Measurements from ENCODE around the gene HEG1. TPM values are rescaled to one million over a fixed set of nuclear protein-coding genes. Genes with fewer than 3 reads are reported as not detected.

Gene HEG1
- total and polyA plus RNA-seq, 2 experiments from 2014 or later: 1.8 to 8.8 TPM

GRCh38 chr3:124960698-124961097, 95.1 kb downstream of the HEG1 start:
- no peaks in the 10 kb centered on the region for H3K9me2 ChIP-seq (ENCODE audit: insufficient read depth)
- no peaks in the 10 kb centered on the region for H3K27me3 ChIP-seq (ENCODE audit: insufficient read depth)
- no peaks in the 10 kb centered on the region for H3K4me1 ChIP-seq (ENCODE audit: insufficient read depth)
- H3F3A ChIP-seq (replicated peaks; ENCODE audit: low read depth): no peaks in the 10 kb centered on the region
- H3K4me3 Mint-ChIP-seq: no peak overlapping the region
- no peaks in the 10 kb centered on the region for H3K36me3 ChIP-seq (ENCODE audit: insufficient read depth)
- H3K9me3 Mint-ChIP-seq: no peaks in the 10 kb centered on the region
- ATAC-seq (no peak), DNase-seq (ENCODE audit: low spot score) (no peak)
- no peak overlapping the region for H2AFZ ChIP-seq
- H3K79me2 ChIP-seq (replicated peaks; ENCODE audit: insufficient read depth): no peaks in the 10 kb centered on the region
- H3K27ac Mint-ChIP-seq: no peak overlapping the region
- no peak overlapping the region for H3K4me2 ChIP-seq
- H4K20me1 ChIP-seq (replicated peaks; ENCODE audit: insufficient read depth): no peaks in the 10 kb centered on the region
- TF ChIP-seq, protein P1, sequence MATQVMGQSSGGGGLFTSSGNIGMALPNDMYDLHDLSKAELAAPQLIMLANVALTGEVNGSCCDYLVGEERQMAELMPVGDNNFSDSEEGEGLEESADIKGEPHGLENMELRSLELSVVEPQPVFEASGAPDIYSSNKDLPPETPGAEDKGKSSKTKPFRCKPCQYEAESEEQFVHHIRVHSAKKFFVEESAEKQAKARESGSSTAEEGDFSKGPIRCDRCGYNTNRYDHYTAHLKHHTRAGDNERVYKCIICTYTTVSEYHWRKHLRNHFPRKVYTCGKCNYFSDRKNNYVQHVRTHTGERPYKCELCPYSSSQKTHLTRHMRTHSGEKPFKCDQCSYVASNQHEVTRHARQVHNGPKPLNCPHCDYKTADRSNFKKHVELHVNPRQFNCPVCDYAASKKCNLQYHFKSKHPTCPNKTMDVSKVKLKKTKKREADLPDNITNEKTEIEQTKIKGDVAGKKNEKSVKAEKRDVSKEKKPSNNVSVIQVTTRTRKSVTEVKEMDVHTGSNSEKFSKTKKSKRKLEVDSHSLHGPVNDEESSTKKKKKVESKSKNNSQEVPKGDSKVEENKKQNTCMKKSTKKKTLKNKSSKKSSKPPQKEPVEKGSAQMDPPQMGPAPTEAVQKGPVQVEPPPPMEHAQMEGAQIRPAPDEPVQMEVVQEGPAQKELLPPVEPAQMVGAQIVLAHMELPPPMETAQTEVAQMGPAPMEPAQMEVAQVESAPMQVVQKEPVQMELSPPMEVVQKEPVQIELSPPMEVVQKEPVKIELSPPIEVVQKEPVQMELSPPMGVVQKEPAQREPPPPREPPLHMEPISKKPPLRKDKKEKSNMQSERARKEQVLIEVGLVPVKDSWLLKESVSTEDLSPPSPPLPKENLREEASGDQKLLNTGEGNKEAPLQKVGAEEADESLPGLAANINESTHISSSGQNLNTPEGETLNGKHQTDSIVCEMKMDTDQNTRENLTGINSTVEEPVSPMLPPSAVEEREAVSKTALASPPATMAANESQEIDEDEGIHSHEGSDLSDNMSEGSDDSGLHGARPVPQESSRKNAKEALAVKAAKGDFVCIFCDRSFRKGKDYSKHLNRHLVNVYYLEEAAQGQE (IDR thresholded peaks at IDR 0.05; ENCODE audit: unreplicated experiment): no peak
- TF ChIP-seq ZNF331 (CRISPR knock-in tag; IDR thresholded peaks at IDR 0.05; ENCODE audit: low read depth) (no peak), POLR2AphosphoS5 (IDR thresholded peaks at IDR 0.05; ENCODE audit: low read depth) (no peak), CREB1 (CRISPR knock-in tag; IDR thresholded peaks at IDR 0.05; ENCODE audit: low read depth) (no peak), NANOG (IDR thresholded peaks at IDR 0.05; ENCODE audit: borderline replicate concordance) (no peak), JUNB (IDR thresholded peaks at IDR 0.05; ENCODE audit: unreplicated experiment) (no peak), ZNF114 (CRISPR knock-in tag; IDR thresholded peaks at IDR 0.05) (no peak)
- TF ChIP-seq, protein P2, sequence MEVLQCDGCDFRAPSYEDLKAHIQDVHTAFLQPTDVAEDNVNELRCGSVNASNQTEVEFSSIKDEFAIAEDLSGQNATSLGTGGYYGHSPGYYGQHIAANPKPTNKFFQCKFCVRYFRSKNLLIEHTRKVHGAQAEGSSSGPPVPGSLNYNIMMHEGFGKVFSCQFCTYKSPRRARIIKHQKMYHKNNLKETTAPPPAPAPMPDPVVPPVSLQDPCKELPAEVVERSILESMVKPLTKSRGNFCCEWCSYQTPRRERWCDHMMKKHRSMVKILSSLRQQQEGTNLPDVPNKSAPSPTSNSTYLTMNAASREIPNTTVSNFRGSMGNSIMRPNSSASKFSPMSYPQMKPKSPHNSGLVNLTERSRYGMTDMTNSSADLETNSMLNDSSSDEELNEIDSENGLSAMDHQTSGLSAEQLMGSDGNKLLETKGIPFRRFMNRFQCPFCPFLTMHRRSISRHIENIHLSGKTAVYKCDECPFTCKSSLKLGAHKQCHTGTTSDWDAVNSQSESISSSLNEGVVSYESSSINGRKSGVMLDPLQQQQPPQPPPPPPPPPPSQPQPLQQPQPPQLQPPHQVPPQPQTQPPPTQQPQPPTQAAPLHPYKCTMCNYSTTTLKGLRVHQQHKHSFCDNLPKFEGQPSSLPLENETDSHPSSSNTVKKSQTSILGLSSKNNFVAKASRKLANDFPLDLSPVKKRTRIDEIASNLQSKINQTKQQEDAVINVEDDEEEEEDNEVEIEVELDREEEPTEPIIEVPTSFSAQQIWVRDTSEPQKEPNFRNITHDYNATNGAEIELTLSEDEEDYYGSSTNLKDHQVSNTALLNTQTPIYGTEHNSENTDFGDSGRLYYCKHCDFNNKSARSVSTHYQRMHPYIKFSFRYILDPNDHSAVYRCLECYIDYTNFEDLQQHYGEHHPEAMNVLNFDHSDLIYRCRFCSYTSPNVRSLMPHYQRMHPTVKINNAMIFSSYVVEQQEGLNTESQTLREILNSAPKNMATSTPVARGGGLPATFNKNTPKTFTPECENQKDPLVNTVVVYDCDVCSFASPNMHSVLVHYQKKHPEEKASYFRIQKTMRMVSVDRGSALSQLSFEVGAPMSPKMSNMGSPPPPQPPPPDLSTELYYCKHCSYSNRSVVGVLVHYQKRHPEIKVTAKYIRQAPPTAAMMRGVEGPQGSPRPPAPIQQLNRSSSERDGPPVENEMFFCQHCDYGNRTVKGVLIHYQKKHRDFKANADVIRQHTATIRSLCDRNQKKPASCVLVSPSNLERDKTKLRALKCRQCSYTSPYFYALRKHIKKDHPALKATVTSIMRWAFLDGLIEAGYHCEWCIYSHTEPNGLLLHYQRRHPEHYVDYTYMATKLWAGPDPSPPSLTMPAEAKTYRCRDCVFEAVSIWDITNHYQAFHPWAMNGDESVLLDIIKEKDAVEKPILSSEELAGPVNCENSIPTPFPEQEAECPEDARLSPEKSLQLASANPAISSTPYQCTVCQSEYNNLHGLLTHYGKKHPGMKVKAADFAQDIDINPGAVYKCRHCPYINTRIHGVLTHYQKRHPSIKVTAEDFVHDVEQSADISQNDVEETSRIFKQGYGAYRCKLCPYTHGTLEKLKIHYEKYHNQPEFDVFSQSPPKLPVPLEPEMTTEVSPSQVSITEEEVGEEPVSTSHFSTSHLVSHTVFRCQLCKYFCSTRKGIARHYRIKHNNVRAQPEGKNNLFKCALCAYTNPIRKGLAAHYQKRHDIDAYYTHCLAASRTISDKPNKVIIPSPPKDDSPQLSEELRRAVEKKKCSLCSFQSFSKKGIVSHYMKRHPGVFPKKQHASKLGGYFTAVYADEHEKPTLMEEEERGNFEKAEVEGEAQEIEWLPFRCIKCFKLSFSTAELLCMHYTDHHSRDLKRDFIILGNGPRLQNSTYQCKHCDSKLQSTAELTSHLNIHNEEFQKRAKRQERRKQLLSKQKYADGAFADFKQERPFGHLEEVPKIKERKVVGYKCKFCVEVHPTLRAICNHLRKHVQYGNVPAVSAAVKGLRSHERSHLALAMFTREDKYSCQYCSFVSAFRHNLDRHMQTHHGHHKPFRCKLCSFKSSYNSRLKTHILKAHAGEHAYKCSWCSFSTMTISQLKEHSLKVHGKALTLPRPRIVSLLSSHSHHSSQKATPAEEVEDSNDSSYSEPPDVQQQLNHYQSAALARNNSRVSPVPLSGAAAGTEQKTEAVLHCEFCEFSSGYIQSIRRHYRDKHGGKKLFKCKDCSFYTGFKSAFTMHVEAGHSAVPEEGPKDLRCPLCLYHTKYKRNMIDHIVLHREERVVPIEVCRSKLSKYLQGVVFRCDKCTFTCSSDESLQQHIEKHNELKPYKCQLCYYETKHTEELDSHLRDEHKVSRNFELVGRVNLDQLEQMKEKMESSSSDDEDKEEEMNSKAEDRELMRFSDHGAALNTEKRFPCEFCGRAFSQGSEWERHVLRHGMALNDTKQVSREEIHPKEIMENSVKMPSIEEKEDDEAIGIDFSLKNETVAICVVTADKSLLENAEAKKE (CRISPR knock-in tag; IDR thresholded peaks at IDR 0.05): no peak
- TF ChIP-seq, protein P3, sequence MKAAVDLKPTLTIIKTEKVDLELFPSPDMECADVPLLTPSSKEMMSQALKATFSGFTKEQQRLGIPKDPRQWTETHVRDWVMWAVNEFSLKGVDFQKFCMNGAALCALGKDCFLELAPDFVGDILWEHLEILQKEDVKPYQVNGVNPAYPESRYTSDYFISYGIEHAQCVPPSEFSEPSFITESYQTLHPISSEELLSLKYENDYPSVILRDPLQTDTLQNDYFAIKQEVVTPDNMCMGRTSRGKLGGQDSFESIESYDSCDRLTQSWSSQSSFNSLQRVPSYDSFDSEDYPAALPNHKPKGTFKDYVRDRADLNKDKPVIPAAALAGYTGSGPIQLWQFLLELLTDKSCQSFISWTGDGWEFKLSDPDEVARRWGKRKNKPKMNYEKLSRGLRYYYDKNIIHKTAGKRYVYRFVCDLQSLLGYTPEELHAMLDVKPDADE (IDR thresholded peaks at IDR 0.05): no peak
- H3K27me3 Mint-ChIP-seq (ENCODE audit: insufficient read depth, low read depth, poor library complexity): no peaks in the 10 kb centered on the region
- no peak overlapping the region for H3K4me3 ChIP-seq
- H3K36me3 Mint-ChIP-seq (ENCODE audit: low read depth): no peaks in the 10 kb centered on the region
- no peak overlapping the region for H3K27ac ChIP-seq (ENCODE audit: low read depth)
- no peaks in the 10 kb centered on the region for H3K4me1 Mint-ChIP-seq
